HG02943 (cell line): ENCODE data around the gene HOXD8.

Experiments
- ATAC-seq: cut with Tn5 transposase; IDR thresholded peaks from one replicate; pipeline ENCODE4 v1.9.1; 2021; ENCODE audit warnings: mild to moderate bottlenecking, low read depth, moderate library complexity; ENCODE audit not compliant: unreplicated experiment

Gene HOXD8

DNA sequence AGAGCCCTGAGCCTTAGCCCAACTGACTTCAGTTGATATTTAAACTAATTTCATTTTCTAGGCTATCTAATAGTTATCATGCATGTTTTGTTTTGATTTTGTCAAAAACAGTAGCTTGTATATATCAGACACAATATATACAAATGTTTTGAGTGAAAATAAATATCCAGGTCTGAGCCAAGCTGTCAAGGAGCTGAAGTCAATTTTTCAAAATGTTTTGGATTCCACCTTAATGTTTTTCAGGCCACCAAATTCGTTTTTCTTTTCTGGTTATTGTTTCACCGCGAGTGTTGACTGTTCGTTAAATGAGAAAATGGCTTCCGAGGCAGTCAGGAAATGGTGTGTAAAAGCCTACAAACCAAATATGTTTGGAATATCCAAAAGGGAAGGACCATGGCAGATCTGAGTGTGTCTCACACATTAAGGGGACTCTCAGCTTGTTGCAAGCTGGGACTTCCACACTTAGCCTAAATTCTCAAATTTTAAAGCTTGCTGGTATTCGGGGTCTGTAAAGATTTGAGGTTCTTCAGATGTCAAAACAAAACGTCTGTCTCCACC, 27.1 kb upstream of the HOXD8 start:
- ATAC-seq, result no peak

DNA sequence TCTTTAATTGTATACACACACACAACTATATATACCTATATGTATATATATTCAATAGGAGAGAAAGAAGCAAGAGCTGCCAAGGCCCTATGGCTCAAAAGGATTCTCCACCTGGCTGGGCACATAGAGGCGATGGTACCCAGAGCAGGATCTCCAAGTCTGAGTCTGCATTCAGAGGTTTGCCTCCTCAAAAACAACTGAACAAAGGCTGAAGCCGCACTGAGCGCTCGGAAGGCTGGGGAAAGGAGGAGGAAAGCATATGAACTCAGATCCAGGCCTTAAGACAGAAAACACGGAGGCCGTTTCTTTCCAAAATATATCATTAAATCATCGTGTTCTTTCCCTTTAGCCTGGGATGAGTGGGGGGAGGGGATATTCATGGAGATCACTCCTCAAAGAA, 26.3 kb upstream of the HOXD8 start:
- no peak for ATAC-seq

DNA sequence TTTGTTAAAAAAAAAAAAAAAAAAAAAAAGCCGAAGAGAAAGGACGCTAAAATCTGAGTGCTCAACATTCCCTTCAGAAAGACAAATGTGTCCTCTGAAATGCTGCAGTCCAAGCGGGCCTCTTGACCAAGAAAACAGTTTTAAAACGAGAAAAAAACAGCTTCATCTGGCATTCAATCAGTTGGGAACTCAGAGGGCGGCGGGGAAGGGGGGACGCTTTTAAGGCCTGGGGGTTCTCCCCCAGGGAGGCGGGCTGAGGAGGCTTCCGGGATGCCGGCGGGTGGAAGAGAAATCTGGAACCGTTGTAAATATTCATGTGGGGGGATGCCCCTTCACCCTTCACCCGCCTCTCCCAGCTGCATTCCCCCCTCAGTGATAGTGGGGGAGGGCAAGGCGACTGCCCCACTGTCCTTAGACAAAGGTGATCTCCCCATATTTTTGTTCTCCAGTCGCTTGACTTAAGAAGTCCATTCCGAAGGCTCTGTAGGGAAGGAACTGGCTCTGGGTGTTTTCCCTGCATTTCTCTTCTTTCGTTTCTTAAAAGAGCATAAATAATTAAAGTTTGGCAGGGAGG, 25.7 kb upstream of the HOXD8 start:
- no peak for ATAC-seq

DNA sequence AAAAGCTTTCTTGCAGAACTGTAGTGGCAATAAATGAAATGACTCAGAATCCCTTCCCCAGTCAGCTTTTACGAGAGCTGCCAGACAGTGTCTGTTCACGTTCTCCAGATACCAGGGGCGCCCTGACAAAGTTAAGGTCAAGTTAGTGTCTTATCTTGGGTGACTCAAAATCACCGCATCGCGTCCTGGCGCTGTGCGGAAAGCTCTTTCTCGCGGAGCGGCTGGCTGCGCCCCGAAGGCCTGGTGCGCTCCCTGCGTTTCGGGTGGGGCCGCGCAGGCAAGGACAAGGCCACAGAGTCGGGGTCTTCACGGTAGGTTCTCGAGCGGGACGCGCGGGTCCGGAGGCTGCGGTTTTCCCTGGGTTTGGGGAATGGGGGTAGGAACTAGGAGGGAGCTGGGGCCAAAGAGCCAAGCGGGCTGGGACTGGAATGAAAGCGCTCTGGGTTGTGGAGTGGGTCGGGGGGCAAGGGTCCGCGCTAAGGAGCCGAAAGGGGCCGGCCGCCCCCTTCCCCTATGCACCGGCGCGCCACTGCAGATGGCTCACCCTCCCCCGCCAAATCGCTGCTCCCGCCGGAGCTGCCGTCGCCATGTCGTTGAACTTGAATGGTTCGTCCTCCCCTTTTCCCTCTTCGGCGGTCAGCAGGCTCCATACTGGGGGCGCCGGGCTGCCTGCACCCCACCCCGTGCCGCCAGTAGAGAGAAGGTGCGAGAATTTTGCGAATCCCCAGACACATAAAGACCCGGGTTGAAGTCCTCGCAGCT, 25.0 kb upstream of the HOXD8 start:
- no peak for ATAC-seq

DNA sequence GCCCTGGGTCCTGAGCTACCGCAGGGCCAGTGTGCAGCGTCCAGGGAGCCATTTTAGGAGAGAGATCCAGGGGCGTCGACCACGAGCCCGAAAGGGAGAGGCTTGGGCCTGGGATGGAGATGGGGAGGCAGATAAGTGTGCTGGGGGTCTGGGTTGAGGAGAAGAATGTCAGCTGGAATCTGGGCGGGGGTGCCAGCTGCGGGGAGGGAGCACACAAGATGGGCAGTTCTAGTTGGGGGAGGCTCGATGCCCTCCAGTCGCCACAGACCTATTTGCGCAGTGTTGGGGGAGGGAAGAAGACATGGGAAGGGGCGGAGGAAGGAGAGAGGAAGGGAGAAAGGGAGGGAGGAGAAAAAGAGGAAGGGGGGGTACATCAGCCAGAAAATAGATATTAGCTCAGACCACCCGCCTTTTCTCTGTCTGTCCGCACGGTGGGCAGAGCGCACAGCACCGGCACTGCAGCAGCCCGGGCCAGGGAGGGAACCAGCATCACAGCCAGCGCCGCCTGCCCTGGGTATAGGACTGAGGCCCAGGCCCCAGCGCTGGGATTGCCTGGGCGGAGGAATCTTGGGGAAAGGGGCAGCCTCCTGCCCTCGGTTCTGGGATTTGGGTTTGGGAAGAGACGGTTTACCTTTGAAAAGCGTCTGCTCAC, 24.3 kb upstream of the HOXD8 start:
- no peak for ATAC-seq

DNA sequence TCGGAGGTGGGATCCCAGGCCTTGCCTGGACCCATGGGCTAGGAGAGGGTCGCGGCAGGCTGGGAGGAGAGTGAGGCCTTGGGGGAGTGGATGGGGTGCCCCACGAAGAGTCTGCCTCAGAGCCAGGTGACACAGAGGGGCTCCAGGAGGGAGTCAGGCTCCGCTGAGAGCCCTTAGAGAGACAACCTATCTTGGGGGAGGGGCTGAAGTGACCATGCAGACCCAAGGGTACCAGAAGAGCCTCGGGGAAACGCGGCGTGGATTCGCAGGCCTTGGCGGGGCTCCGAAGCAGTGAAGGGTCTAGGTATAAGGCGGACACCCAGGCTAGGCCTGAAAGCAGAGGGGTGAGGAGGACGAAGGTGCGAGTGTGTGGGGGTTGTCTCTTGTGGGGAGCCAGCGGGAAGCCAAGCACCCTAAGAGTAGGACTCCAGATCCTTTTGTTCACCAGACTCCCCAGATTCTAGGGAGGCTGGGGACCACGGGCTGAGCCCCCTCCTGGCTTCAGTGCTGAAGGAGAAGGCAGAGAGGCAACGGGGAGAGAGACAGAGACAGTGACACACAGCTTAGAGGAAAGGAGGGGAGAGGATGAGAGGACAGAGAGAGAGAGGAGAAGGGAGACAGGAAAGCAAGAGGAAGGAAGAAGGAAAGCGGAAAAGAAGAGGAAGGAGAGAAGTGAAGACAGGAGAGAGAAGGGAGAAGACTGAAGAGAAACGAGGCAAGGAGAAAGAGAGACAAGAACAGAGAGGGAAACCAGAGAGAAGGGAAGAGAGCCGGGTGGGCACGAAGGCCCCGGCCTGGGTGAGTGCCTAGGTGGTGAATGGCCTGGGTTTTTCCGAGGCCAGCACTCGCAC, 23.6 kb upstream of the HOXD8 start:
- ATAC-seq, result no peak

DNA sequence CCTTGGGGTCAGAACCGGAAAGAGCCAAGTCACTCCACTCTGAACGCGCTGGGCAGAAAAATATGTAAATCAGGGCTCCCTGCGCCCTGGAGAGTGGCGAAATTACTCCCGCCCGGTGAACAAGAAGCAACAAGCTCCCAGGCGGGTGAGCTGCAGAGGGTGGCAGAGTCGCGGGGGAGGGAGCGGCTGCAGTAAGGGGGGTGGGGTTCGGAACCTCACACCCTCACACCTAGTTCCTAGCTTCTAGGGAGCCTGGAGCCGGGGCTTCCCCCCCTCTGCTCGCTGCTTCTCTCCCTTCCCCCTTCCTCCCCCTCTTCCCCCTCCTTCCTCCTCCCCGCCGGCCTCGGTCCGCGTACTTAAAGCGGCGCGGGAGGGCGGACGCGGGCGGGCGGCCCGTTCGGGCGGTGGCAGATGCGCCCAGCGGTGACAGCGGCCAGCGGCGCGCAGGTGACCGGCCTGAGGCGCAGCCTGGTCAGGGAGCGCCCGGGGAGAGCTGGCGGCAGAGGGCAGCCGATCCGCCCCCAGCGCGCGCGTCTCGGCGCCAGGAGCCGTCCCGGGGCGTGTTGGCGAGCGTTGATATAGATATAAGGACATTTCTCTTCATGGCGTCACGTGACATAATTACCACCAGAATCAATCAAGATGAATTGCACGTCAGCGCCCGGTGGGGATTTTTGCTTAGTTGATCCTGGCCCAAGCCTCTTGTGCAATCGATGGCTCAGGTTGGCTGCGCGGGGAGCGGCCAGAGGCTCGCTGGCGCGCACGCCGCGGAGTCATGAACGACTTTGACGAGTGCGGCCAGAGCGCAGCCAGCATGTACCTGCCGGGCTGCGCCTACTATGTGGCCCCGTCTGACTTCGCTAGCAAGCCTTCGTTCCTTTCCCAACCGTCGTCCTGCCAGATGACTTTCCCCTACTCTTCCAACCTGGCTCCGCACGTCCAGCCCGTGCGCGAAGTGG, 22.6 kb upstream of the HOXD8 start, which contains the start of gene HOXD11:
TSS of gene HOXD11 (plus strand) at position 700 of the 959 bp plus-strand sequence. CDS start at position 776, 76 bp downstream.
- no peak for ATAC-seq

DNA sequence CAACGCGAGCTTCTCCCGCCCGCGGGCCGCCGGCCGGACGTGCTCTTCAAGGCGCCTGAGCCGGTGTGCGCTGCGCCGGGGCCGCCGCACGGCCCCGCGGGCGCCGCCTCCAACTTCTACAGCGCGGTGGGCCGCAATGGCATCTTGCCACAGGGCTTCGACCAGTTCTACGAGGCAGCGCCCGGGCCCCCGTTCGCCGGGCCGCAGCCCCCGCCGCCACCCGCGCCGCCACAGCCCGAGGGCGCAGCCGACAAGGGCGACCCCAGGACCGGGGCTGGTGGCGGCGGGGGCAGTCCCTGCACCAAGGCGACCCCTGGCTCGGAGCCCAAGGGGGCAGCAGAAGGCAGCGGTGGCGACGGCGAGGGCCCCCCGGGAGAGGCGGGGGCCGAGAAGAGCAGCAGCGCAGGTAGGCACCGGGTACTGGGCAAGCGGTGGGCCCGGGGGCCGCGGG, 21.7 kb upstream of the HOXD8 start:
- no peak for ATAC-seq

DNA sequence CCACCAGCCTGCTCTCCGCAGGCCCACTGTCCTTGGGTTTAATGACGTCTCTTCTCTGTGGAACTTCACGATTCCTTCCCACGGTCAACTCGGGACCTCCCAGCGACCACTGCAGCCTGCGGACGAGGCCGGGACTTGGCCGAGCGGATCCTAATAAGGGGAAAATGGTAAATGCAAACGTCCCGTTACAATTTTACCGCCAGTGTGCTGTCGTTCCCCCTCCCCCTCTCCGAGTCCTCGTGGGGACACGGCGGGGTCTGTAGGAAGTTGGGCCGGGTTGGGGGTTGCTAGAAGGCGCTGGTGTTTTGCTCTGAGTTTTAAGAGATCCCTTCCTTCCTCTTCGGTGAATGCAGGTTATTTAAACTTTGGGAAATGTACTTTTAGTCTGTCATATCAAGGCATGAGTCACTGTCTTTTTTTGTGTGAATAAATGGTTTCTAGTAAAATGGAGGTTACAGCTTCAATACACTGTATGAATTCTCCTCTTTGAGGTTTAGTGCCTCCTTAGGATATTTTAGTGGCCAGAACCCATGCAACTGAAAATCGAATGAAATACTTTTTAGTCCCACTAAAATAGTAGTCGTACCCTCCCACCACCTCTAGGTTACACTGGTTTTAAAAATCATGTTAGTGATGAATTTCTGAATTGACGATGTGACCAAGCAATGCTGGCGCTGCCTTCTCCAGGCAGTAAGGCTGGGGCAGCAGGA, 20.2 kb upstream of the HOXD8 start:
- ATAC-seq, result no peak

DNA sequence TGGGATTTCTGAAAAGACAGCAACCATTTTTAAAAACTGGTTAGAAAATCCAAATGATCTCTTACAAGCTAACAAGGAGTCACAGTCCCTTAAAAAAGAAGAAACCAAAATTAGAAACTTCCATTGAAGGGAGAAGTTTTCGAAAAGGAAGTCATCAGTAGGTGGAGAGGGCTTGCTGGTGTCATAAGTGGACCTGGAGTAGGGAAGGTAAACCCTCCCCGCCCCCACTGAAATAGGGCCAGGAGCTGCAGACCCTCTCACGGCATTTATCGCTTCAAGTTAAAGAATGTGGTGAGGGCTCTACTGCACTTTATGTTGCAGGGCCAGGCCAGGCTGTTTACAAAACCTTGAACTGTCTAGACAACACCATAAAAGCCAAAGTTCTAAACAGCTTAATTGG, 19.6 kb upstream of the HOXD8 start:
- no peak for ATAC-seq

DNA sequence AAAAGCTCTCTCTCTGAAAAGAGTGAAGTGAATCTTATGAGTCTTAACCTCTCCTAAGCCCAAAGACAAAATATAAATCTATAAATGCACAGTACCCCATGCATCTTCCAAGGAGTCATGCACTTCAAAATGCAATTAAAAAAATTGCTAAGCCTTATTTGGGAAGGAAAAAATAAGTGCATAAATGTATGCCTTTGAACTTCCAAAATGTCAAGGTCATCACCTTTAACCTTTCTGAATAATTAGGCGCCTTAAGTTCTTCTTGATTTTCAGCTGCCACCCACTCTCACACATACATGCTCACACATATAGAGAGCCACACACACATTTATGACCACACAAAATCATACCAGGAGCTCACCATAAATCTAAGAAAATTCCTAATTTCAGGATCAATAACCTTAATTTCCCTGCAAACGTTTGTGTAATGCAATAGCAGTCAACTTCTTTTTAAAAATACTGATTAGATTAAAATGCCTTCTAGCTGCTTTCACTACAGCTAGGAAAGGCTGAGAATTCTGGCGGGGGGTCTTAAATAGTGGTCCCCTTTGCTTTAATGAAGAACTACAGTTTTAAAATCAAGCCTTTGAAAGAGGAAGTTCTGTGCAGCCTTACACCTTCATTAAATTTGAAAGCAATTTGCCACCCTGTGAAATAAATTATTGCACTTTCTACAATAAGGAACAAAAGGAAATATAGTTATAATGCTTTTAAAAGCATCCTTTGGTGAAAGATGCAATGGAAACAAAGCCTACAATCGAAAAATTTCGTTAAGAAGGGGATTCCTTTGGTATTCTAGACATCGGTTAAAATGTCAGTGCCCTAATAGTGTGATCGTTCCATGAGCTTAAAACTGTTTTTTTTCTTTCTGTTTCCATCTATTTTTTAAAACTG, 18.8 kb upstream of the HOXD8 start:
- ATAC-seq, result no peak

DNA sequence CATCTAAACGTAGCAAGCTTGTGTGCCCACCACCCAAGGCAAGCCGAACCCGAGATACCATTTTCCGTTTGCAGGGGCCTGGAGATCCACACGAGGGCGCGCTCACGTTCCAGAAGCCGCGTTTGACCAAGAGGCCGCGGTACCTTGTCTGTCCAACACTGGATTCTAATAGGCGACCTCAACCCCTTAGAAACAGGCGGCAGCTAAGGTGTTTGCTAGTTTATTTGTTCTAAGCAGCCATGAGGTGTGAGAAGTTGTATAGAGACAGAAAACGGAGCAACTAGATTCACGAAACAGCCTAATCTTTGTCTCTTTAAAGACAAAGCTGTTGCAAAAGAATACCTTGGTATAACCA, 18.2 kb upstream of the HOXD8 start:
- no peak for ATAC-seq

DNA sequence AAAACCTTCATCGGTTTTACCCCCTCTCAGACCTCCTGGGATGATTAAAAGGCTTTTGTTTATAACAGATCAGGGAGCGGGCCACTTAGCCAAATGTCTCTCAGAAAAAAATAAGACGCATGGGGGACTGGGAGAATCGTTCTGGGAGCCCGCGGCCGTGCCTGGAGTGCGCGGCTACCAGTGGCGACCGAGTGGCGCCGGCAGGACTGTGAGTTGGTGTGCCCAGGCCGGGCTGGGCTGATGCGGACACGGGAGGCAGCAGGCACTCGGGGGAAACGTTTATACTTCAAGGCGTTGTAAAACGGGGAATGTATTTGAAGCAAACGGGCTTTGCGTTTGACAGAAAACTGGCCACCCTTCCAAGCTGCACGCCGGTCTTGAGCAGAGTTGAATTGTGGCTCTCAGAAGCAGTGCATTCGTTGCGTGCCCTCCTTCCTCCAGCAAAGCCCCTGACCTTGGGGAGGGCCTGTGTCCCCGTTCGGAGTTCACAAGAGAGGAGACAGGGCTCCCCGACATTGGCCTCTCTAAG, 17.6 kb upstream of the HOXD8 start:
- no peak for ATAC-seq

DNA sequence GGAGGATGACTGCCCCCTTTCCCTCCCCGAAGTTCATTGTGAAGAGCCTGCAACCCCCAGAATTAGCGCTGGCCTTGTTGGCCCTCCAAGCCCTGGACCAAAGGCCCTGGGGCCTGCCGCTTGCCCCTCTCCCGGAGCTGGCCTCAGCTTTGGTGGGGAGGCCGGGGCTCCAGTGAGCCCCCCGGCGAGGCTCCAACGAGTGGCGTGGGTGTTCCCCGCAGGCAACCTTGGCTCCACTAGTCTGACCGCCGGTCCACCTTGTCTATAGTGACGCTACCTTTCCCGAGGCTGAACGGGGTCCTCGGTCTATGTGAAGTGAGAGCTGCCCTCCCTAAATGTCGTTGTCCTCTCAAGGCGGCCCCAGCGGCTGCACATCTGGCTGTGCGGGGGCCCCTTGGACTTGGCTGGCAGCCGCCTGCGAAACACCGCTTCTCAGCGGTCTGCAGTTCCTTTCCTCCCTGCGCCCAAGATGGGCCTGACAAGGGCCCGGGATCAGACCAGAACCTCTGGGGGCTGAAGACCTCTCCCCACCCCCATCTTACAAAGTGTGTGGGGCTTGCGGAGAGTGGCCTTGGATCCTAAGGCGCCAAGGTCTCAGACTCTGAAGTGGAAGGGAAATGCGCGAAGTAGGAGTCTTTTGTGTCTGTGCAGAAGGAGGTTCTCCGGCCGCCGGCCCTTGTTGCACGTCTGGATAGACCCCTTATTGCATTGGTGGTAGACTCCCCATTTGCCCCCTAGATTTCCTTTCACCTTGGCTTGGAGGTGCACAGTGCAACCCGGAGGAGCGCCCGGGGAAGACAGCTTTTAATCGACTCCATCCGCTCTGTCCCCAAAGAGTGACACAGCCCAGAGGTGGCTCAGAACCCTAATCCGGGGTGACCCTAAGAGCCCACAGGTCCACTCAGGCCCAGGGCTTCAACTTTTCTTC, 16.9 kb upstream of the HOXD8 start:
- no peak for ATAC-seq

DNA sequence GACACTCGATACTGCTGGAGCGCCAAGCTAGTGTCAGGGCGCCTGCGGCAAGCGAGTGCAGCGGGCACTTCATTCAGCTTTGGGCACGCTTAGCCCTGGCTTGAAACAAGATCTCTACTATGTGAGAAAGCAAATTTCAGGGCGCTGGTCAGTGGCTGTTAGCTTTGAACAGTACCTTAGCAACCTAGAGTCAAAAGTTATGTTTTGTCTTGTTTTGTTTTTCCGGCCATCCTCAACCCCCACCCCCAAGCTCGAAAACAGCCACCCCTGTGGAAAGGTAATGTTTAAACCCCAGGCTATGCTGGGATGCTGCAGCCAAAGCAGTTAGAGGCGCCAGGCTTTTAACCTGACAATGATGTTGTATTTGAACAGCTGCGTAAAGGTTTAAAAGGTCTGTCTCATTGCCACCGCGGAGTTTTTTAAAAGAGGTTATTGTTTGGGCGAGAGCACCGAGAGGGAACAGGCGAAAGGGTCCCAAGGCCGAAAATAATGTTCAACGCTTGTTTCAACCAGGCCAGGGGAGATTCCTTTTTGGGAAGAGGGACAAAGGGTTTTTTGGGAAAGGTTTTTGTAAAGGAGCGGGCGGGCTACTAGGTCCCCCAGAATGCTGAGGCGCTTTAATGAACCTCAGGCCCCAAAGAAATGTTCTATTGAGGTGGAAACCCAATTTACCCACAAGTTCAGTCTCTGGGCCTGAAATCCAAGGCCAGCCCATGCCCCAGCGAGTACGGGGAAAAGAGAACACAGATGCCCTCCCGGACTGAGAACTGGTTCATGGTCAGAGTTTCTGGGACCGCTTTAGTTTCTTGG, 15.2 kb upstream of the HOXD8 start:
- no peak for ATAC-seq
